GM12878 (cell line): ENCODE results near the gene MRPL54. TPM values are rescaled to one million over a fixed set of nuclear protein-coding genes. Genes with fewer than 3 reads are reported as not detected.

Experiments
- ATAC-seq: fragments of 200-7000 bp; cut with Tn5 transposase; 3 replicates; pipeline ENCODE4 v1.9.1; 2020; ENCODE audit warnings: mild to moderate bottlenecking, moderate library complexity
- BruUV-seq: library from RNA; stranded (reverse); fragments of 400-500 nt; replicated peaks from 2 replicates; lab custom pipeline; 2021; lab: Mats Ljungman, UMichigan
- CTCF ChIA-PET: fragments of 300-600 bp; sonication (Branson Sonifier 250); formaldehyde crosslinking; extraction: SDS; loops from one replicate; lab custom pipeline; 2021; ENCODE audit warnings: inconsistent platforms; lab: Yijun Ruan, JAX
- POLR2A ChIA-PET: fragments of 350-600 bp; formaldehyde crosslinking; extraction: SDS; loops from one replicate; lab custom pipeline; 2021; ENCODE audit warnings: inconsistent platforms; lab: Charles Lee
- RAD21 ChIA-PET: fragments of 300-600 bp; sonication (Branson Sonifier 250); formaldehyde crosslinking; loops from one replicate; lab custom pipeline; 2023; ENCODE audit warnings: antibody characterized with exemption; ENCODE audit not compliant: unreplicated experiment; lab: Charles Lee
- SMC1A ChIA-PET: fragments of 300-600 bp; sonication (Branson Sonifier 250); formaldehyde crosslinking; loops from one replicate; lab custom pipeline; 2023; ENCODE audit not compliant: unreplicated experiment, uncharacterized antibody; lab: Charles Lee
- DNase-seq: peaks from one replicate; pipeline ENCODE4 v3.0.0-alpha.2; 2011; ENCODE audit warnings: low read depth, low spot score
- FAIRE-seq: peaks from 3 replicates; lab custom pipeline; 2011; peaks lifted over from hg19 to GRCh38; lab: Jason Lieb, UNC
- H2AFZ ChIP-seq: 2 replicates; pipeline ENCODE4 v1.6.0; 2011; ENCODE audit warnings: low read depth, low read length, control low read depth; ENCODE audit not compliant: control insufficient read depth
- H3K27ac ChIP-seq: 2 replicates; pipeline ENCODE4 v1.5.1; 2011; ENCODE audit warnings: control low read depth; ENCODE audit not compliant: control insufficient read depth, insufficient read depth
- H3K27me3 ChIP-seq, 2 experiments: replicated peaks in 1 of 2; 2 replicates each; pipeline versions ENCODE4 v1.6.0 to v1.6.1; 2011; ENCODE audit warnings: low read length in 1 of 2; ENCODE audit not compliant: control insufficient read depth in 2 of 2, insufficient read depth in 2 of 2
- H3K36me3 ChIP-seq, 2 experiments: 2 replicates each; pipeline ENCODE4 v1.5.1; 2011; ENCODE audit warnings: low read length in 1 of 2; ENCODE audit not compliant: control insufficient read depth in 2 of 2, insufficient read depth in 2 of 2
- H3K4me1 ChIP-seq: 2 replicates; pipeline ENCODE4 v1.6.1; 2011; ENCODE audit warnings: mild to moderate bottlenecking, low read length, moderate library complexity, mixed read lengths; ENCODE audit not compliant: control insufficient read depth, insufficient read depth
- H3K4me2 ChIP-seq: 2 replicates; pipeline ENCODE4 v1.6.0; 2011; ENCODE audit warnings: control low read depth; ENCODE audit not compliant: control insufficient read depth, insufficient read depth
- H3K4me3 ChIP-seq: fragments of 200-600 bp; sonication (generic); 2 replicates; pipeline ENCODE4 v1.5.1; 2016
- H3K79me2 ChIP-seq: 2 replicates; pipeline ENCODE4 v1.6.0; 2011; ENCODE audit warnings: low read length; ENCODE audit not compliant: control insufficient read depth, insufficient read depth
- H3K9ac ChIP-seq: 2 replicates; pipeline ENCODE4 v1.8.0; 2011; ENCODE audit warnings: low read length, control low read depth, mixed read lengths; ENCODE audit not compliant: control insufficient read depth, insufficient read depth
- H3K9me3 ChIP-seq: replicated peaks from 3 replicates; pipeline ENCODE4 v1.5.1; 2011; ENCODE audit warnings: mild to moderate bottlenecking, low read length; ENCODE audit not compliant: control insufficient read depth, insufficient read depth
- H4K20me1 ChIP-seq: 2 replicates; pipeline ENCODE4 v1.6.0; 2011; ENCODE audit not compliant: control insufficient read depth, insufficient read depth
- BRCA1 ChIP-seq: IDR thresholded peaks from 2 replicates; pipeline ENCODE4 v1.6.1; 2011; ENCODE audit warnings: low read depth, low read length, improper control_type of control experiment
- IRF4 ChIP-seq: IDR thresholded peaks from 2 replicates; pipeline ENCODE4 v1.6.1; 2011; ENCODE audit warnings: low read depth, low read length
- MTA2 ChIP-seq: fragments of 450-650 bp; IDR thresholded peaks from 2 replicates; pipeline ENCODE4 v1.6.1; 2016; ENCODE audit warnings: low read depth, mild to moderate bottlenecking, moderate library complexity
- MYB ChIP-seq: fragments of 150-350 bp; IDR thresholded peaks from 2 replicates; pipeline ENCODE4 v1.6.1; 2014; ENCODE audit warnings: mild to moderate bottlenecking, low read depth, low read length, borderline replicate concordance
- PAX8 ChIP-seq: fragments of 450-650 bp; IDR thresholded peaks from 2 replicates; pipeline ENCODE4 v1.6.1; 2017; ENCODE audit warnings: mild to moderate bottlenecking, moderate library complexity
- POU2F2 ChIP-seq: IDR thresholded peaks from 3 replicates; pipeline ENCODE4 v1.6.1; 2011; ENCODE audit warnings: low read depth, mild to moderate bottlenecking, low read length, borderline replicate concordance
- SIN3A ChIP-seq: IDR thresholded peaks from 2 replicates; pipeline ENCODE4 v1.6.1; 2012; ENCODE audit warnings: low read depth, low read length, improper control_type of control experiment
- SMAD1 ChIP-seq: fragments of 450-650 bp; IDR thresholded peaks from 2 replicates; pipeline ENCODE4 v1.6.1; 2018; ENCODE audit warnings: mild to moderate bottlenecking, low read depth; ENCODE audit not compliant: partially characterized antibody
- STAT1 ChIP-seq: fragments of 450-650 bp; conservative IDR thresholded peaks from 2 replicates; pipeline ENCODE4 v1.6.1; 2014; ENCODE audit warnings: antibody characterized with exemption, mild to moderate bottlenecking
- WGBS: methylation state at CpG from one replicate; pipeline ENCODE4 v1.1.6; 2016; ENCODE audit warnings: low lambda C conversion rate; ENCODE audit not compliant: insufficient replicate concordance, insufficient coverage; ENCODE audit errors: missing lambda C conversion rate; 5-methylcytosine and 5-hydroxymethylcytosine counted together
- in situ Hi-C: fragments of 300-500 bp; cut with MboI; formaldehyde crosslinking; loops from 9 replicates; pipeline ENCODE4 v1.14.3; 2018; ENCODE audit warnings: mixed read lengths
- intact Hi-C: fragments of 100-400 bp; cut with micrococcal nuclease; formaldehyde crosslinking; loops from one replicate; pipeline ENCODE4 v1.14.2; 2022; ENCODE audit not compliant: unreplicated experiment
- polyA plus RNA-seq, 11 experiments: library from polyadenylated mRNA; depleted of rRNA in 4 of 11; unstranded in 6 of 11; stranded (reverse) in 5 of 11; fragments of >200 nt; fragmentation: Nextera tagmentation in 4 of 11; fragmentation: Illumina TruSeq in 1 of 11; extraction: Ambion mirVana in 4 of 11; extraction: Trizol in 1 of 11; gene quantifications; 1 replicate in 1 of 11; 2 replicates in 10 of 11; pipeline versions ENCODE4 v1.2.1 to v1.2.3, GENCODE V29; 2011 to 2016; ENCODE audit warnings: inconsistent platforms in 2 of 11, missing spikeins in 2 of 11, low read depth in 1 of 11
- total RNA-seq, 4 experiments: library from RNA; depleted of rRNA in 3 of 4; stranded (reverse); fragments of >200 nt in 3 of 4; fragmentation: Illumina TruSeq in 1 of 4; extraction: Trizol in 1 of 4; gene quantifications; 2 replicates each; pipeline versions ENCODE4 v1.2.1 to v1.2.3, GENCODE V29; 2013 to 2021
- TF ChIP-seq, protein P1 (sequence below): fragments of 450-650 bp; IDR thresholded peaks from 2 replicates; pipeline ENCODE4 v1.6.1; 2016; ENCODE audit warnings: mild to moderate bottlenecking
- TF ChIP-seq, protein P2 (sequence below): IDR thresholded peaks from 2 replicates; pipeline ENCODE4 v1.6.1; 2012; ENCODE audit warnings: low read depth, low read length, improper control_type of control experiment
- TF ChIP-seq, protein P3 (sequence below): fragments of 450-650 bp; IDR thresholded peaks from 2 replicates; pipeline ENCODE4 v1.6.1; 2017; ENCODE audit warnings: mild to moderate bottlenecking

MRPL54 gene
- total and polyA plus RNA-seq, 10 of the 15 experiments (the other 5 are each of a cell fraction or from before 2014, with no cell fraction given), result 3.1 to 98.7 (median 75.2) TPM

DNA sequence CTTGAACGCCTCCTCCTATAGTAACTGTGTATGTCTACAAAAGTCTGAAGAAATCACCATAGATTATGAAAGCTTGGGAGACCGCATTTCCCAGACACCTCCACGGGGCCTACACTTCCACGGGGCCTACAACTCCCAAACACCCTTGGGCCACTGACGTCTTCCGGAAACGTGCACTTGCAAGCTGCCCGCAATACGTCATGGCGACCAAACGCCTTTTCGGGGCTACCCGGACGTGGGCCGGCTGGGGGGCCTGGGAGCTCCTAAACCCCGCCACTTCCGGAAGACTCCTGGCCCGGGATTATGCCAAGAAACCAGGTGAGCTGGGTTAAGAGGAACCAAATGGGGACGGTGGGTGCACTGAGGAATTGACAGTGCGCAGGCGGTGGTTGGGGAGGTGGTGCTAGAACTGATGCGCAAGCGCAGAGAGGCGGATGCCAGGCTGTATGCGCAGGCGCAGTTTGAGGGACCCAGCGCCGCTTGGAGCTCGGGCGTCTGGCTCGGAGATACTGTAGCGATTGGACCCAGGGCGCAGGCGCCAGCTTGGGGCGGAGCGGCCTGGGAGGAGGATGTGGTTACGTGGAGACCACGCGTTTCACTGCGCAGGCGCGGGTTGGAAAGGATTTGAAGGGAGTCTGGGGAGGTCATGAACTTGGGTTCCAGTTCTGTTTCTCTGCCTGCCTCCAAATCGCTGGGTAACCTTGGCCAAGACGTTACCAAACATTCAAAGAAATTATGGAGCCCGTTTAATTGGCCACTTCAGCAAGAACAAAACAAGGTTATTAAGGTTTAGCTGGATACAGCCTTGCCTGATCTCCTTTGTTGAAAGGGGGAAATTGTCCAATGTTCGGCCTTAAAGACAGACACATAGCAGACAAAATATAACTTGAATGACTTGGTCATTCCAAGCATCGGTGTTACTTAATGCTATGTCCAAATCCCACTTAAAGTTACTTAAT, at the start of gene MRPL54 (continued):
- peak; percentile 98 for TF ChIP-seq STAT1
- TF ChIP-seq, all 136 proteins: peak for 58

DNA sequence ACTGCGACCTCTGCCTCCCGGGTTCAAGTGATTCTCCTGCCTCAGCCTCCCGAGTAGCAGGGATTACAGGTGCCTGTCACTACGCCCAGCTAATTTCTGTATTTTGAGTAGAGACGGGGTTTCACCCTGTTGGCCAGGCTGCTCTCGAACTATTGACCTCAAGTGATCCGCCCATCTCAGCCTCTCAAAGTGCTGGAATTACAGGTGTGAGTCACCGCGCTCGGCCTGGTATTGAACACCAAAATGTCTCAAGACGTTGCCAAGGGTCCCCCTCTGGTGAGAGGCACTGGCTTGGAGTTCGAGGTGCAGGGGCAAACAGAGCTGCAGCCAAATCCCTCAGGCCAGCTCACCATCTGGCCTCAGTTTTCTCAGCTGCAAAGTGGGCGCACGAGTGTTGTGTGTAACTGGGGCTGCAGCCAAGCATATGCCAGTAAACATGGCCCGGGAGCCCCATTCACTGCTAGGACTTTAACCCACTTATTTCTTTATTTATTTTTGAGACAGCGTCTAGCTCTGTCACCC, 46.3 kb upstream of the MRPL54 start:
- TF ChIP-seq BRCA1 (no peak), PAX8 (no peak), IRF4 (no peak), MYB (no peak), MTA2 (no peak), SIN3A (no peak), POU2F2 (no peak), SMAD1 (no peak), STAT1 (no peak)
- TF ChIP-seq, protein P1, sequence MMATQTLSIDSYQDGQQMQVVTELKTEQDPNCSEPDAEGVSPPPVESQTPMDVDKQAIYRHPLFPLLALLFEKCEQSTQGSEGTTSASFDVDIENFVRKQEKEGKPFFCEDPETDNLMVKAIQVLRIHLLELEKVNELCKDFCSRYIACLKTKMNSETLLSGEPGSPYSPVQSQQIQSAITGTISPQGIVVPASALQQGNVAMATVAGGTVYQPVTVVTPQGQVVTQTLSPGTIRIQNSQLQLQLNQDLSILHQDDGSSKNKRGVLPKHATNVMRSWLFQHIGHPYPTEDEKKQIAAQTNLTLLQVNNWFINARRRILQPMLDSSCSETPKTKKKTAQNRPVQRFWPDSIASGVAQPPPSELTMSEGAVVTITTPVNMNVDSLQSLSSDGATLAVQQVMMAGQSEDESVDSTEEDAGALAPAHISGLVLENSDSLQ, result no peak
- TF ChIP-seq, protein P2, sequence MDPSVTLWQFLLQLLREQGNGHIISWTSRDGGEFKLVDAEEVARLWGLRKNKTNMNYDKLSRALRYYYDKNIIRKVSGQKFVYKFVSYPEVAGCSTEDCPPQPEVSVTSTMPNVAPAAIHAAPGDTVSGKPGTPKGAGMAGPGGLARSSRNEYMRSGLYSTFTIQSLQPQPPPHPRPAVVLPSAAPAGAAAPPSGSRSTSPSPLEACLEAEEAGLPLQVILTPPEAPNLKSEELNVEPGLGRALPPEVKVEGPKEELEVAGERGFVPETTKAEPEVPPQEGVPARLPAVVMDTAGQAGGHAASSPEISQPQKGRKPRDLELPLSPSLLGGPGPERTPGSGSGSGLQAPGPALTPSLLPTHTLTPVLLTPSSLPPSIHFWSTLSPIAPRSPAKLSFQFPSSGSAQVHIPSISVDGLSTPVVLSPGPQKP, result no peak
- TF ChIP-seq, protein P3, sequence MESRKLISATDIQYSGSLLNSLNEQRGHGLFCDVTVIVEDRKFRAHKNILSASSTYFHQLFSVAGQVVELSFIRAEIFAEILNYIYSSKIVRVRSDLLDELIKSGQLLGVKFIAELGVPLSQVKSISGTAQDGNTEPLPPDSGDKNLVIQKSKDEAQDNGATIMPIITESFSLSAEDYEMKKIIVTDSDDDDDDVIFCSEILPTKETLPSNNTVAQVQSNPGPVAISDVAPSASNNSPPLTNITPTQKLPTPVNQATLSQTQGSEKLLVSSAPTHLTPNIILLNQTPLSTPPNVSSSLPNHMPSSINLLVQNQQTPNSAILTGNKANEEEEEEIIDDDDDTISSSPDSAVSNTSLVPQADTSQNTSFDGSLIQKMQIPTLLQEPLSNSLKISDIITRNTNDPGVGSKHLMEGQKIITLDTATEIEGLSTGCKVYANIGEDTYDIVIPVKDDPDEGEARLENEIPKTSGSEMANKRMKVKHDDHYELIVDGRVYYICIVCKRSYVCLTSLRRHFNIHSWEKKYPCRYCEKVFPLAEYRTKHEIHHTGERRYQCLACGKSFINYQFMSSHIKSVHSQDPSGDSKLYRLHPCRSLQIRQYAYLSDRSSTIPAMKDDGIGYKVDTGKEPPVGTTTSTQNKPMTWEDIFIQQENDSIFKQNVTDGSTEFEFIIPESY, result no peak

More for the DNA sequence above, 46.3 kb upstream of the MRPL54 start:
- H3K79me2 ChIP-seq, result no peaks in the 10 kb centered on the region
- DNase-seq (no peak), FAIRE-seq (no peak), ATAC-seq (no peak)
- WGBS, result 67% methylated on average over 15 of the region's 16 CpGs
- H3K27ac ChIP-seq, result no peak overlapping the region
- RAD21 ChIA-PET, result no interaction called here
- H3K4me1 ChIP-seq, result no peaks in the 10 kb centered on the region
- H3K27me3 ChIP-seq, result no peaks in the 10 kb centered on the region
- intact Hi-C loops (no loop called here), in situ Hi-C loops (no loop called here)
- no peak overlapping the region for H3K4me3 ChIP-seq
- POLR2A ChIA-PET, result no interaction called here
- no peak overlapping the region for H3K9ac ChIP-seq
- CTCF ChIA-PET, result no interaction called here
- no TSS peak for BruUV-seq
- SMC1A ChIA-PET, result no interaction called here
- no peaks in the 10 kb centered on the region for H3K36me3 ChIP-seq
- no peak overlapping the region for H3K4me2 ChIP-seq
- H4K20me1 ChIP-seq, result no peaks in the 10 kb centered on the region
- no peaks in the 10 kb centered on the region for H3K9me3 ChIP-seq
- H2AFZ ChIP-seq, result no peak overlapping the region
